Keratinocyte (primary cell): ENCODE measurements around the gene SH3D21. TPM values are rescaled to one million over a fixed set of nuclear protein-coding genes. Genes with fewer than 3 reads are reported as not detected.

Experiments used
- DNase-seq: peaks from one replicate; pipeline ENCODE4 v3.0.0-alpha.2; 2011; ENCODE audit warnings: low read depth, missing footprints, low spot score
- FAIRE-seq: peaks from 2 replicates; lab custom pipeline; 2011; peaks lifted over from hg19 to GRCh38; lab: Jason Lieb, UNC
- H2AFZ ChIP-seq: 2 replicates; pipeline ENCODE4 v1.6.0; 2012; ENCODE audit warnings: low read length, control low read depth, inconsistent platforms; ENCODE audit not compliant: control insufficient read depth
- H3K27ac ChIP-seq: 2 replicates; pipeline ENCODE4 v1.5.1; 2011; ENCODE audit warnings: low read length; ENCODE audit not compliant: control insufficient read depth, insufficient read depth
- H3K27me3 ChIP-seq: 3 replicates; pipeline ENCODE4 v1.6.0; 2011; ENCODE audit warnings: low read length; ENCODE audit not compliant: control insufficient read depth, insufficient read depth; ENCODE audit errors: extremely low read depth
- H3K36me3 ChIP-seq, 2 experiments: 2 replicates in 1 of 2; 3 replicates in 1 of 2; pipeline ENCODE4 v1.5.1; 2011; ENCODE audit warnings: low read length in 2 of 2, mild to moderate bottlenecking in 1 of 2; ENCODE audit not compliant: control insufficient read depth in 2 of 2, insufficient read depth in 2 of 2; ENCODE audit errors: extremely low read depth in 1 of 2
- H3K4me1 ChIP-seq: 3 replicates; pipeline ENCODE4 v1.5.1; 2011; ENCODE audit warnings: low read length; ENCODE audit not compliant: control insufficient read depth, insufficient read depth; ENCODE audit errors: extremely low read depth
- H3K4me2 ChIP-seq: 3 replicates; pipeline ENCODE4 v1.6.0; 2011; ENCODE audit warnings: low read depth, low read length; ENCODE audit not compliant: control insufficient read depth, insufficient read depth; ENCODE audit errors: extremely low read depth
- H3K4me3 ChIP-seq, 3 experiments: fragments of 200-600 bp in 1 of 3; sonication (generic) in 1 of 3; 2 replicates in 2 of 3; 3 replicates in 1 of 3; pipeline ENCODE4 v1.5.1; 2011 to 2016; ENCODE audit warnings: low read length in 3 of 3, mild to moderate bottlenecking in 3 of 3, control low read depth in 2 of 3, inconsistent platforms in 1 of 3, low read depth in 1 of 3, mixed read lengths in 1 of 3, mixed run types in 1 of 3, moderate library complexity in 1 of 3; ENCODE audit not compliant: control insufficient read depth in 2 of 3, insufficient read depth in 2 of 3; ENCODE audit errors: extremely low read depth in 1 of 3
- H3K79me2 ChIP-seq: 2 replicates; pipeline ENCODE4 v1.6.0; 2012; ENCODE audit warnings: low read length; ENCODE audit not compliant: control insufficient read depth, insufficient read depth
- H3K9ac ChIP-seq: 3 replicates; pipeline ENCODE4 v1.6.0; 2011; ENCODE audit warnings: low read length; ENCODE audit not compliant: control insufficient read depth, insufficient read depth; ENCODE audit errors: extremely low read depth
- H3K9me1 ChIP-seq: 3 replicates; pipeline ENCODE4 v1.6.0; 2011; ENCODE audit warnings: low read length; ENCODE audit not compliant: control insufficient read depth, insufficient read depth; ENCODE audit errors: extremely low read depth
- H3K9me3 ChIP-seq: 2 replicates; pipeline ENCODE4 v1.5.1; 2012; ENCODE audit warnings: low read depth, low read length; ENCODE audit not compliant: control insufficient read depth
- H4K20me1 ChIP-seq: 3 replicates; pipeline ENCODE4 v1.6.0; 2011; ENCODE audit warnings: low read length; ENCODE audit not compliant: control insufficient read depth, insufficient read depth; ENCODE audit errors: extremely low read depth
- EZH2 ChIP-seq: IDR thresholded peaks from one replicate; pipeline ENCODE4 v1.6.1; 2012; ENCODE audit warnings: inconsistent platforms, mild to moderate bottlenecking, low read length, moderate library complexity
- dilution Hi-C: fragments of 300-500 bp; cut with MboI; formaldehyde crosslinking; loops from one replicate; pipeline ENCODE4 v1.7.0; 2020; ENCODE audit warnings: low sequenced_read_pairs; ENCODE audit not compliant: extremely low pct_ligation_motif_present
- polyA plus RNA-seq, 5 experiments: library from polyadenylated mRNA; depleted of rRNA in 3 of 5; stranded (reverse) in 3 of 5; stranded (forward) in 1 of 5; unstranded in 1 of 5; fragments of >200 nt; gene quantifications; 1 replicate in 1 of 5; 2 replicates in 3 of 5; 3 replicates in 1 of 5; pipeline versions ENCODE4 v1.2.1 to v1.2.3, GENCODE V29; 2011 to 2012; ENCODE audit warnings: missing spikeins in 2 of 5, low read depth in 1 of 5, low replicate concordance in 1 of 5
- TF ChIP-seq, protein P1 (sequence below), 3 experiments: IDR thresholded peaks in 1 of 3; conservative IDR thresholded peaks in 1 of 3; optimal IDR thresholded peaks in 1 of 3; 2 replicates in 2 of 3; 3 replicates in 1 of 3; pipeline versions ENCODE3 to v1.5.1; 2011; ENCODE audit warnings: low read length in 3 of 3, mild to moderate bottlenecking in 3 of 3, moderate library complexity in 2 of 3, control low read depth in 1 of 3, inconsistent platforms in 1 of 3; ENCODE audit not compliant: insufficient read depth in 2 of 3; ENCODE audit errors: extremely low read depth in 1 of 3

SH3D21 gene
- polyA plus RNA-seq, 1 donor (not counting 4 experiments of a cell fraction or from before 2014, with no cell fraction given), result 7.1 TPM

DNA sequence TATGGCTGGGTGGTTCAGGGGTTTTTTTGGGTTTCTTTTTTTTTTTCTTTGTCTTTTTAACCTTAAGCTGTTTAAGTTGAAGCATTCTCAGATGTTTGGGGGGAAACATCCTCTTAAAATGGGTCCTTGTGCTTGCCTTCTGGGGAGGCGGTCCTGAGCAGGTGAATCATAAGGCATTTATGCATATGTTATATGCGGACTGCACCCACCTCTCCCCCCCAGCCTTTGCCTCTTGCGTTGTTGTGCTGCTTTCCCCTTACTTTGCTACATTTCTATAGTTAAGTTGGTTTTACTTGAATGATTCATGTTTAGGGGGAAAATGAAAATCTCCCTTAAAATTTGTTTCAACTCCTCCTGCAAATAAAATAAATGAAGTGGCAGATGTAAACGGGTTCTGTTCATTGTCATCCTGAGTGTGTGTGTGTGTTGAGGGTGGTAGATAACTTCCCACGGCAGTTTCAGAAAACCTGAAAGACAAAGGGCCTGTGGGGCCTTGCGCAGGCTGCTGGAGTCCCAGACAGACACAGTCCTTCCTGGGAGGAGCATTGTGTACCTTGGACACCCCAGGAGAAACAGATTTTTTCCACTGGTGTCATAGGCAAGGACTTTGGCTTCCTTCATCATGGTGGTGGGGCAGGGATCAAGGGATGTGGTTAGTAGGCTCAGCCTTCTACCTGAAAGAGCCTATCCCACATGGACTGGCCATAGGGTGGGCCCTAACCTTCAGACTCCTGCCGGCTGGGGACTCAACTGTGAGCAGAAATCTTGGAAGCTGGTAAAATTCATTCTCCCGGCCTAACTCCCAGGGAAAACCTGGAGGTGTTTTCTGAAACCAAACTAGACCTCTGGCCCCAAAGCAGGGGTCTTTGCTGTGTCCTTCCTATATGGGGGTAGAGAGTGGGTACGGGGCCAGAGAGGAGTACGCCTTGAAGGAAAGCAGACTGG, 926 bp upstream of the SH3D21 start:
- Histone ChIP-seq H3K4me1 (peaks cover 31% of the 10 kb centered on the region), H3K27ac (peak overlapping the region; percentile 89), H3K9me1 (no peaks in the 10 kb centered on the region), H3K4me2 (peak overlapping the region; percentile 88), H3K36me3 (peaks cover 21 to 46% of the 10 kb centered on the region in 2 experiments), H3K9me3 (no peaks in the 10 kb centered on the region), H3K27me3 (no peaks in the 10 kb centered on the region), H3K9ac (peak overlapping the region; percentile 81), H3K4me3 (peak overlapping the region in 1 of 3 experiments; percentile 86), H2AFZ (no peak overlapping the region), H3K79me2 (peaks cover 10% of the 10 kb centered on the region), H4K20me1 (no peaks in the 10 kb centered on the region)
- TF ChIP-seq EZH2, result no peak
- TF ChIP-seq, protein P1, sequence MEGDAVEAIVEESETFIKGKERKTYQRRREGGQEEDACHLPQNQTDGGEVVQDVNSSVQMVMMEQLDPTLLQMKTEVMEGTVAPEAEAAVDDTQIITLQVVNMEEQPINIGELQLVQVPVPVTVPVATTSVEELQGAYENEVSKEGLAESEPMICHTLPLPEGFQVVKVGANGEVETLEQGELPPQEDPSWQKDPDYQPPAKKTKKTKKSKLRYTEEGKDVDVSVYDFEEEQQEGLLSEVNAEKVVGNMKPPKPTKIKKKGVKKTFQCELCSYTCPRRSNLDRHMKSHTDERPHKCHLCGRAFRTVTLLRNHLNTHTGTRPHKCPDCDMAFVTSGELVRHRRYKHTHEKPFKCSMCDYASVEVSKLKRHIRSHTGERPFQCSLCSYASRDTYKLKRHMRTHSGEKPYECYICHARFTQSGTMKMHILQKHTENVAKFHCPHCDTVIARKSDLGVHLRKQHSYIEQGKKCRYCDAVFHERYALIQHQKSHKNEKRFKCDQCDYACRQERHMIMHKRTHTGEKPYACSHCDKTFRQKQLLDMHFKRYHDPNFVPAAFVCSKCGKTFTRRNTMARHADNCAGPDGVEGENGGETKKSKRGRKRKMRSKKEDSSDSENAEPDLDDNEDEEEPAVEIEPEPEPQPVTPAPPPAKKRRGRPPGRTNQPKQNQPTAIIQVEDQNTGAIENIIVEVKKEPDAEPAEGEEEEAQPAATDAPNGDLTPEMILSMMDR (optimal IDR thresholded peaks at IDR 0.05 in 1 of 3, IDR thresholded peaks at IDR 0.05 in 1 of 3, conservative IDR thresholded peaks at IDR 0.05 in 1 of 3; ENCODE audit: extremely low read depth in 1 of 3, insufficient read depth in 2 of 3, low read length in 3 of 3), result no peak
- DNase-seq, result no peak
- dilution Hi-C loops, result no loop called here
- FAIRE-seq, result peak; percentile 63

- H3K4me2 ChIP-seq, result peak overlapping the region; percentile 88
- peak overlapping the region; percentile 81 for H3K9ac ChIP-seq
These were observed 306 bp upstream of the SH3D21 start for GRCh38 chr1:36305915-36306209.

More at GRCh38 chr1:36305915-36306209, 306 bp upstream of the SH3D21 start:
- Histone ChIP-seq H3K4me1 (peaks cover 25% of the 10 kb centered on the region), H3K9me3 (no peaks in the 10 kb centered on the region), H2AFZ (no peak overlapping the region), H3K27me3 (no peaks in the 10 kb centered on the region), H3K79me2 (peaks cover 10% of the 10 kb centered on the region), H3K4me3 (peak overlapping the region; percentile 58 to 86 (median 81)), H3K36me3 (peaks cover 22 to 42% of the 10 kb centered on the region in 2 experiments), H4K20me1 (no peaks in the 10 kb centered on the region), H3K9me1 (no peaks in the 10 kb centered on the region), H3K27ac (peak overlapping the region; percentile 89)
- DNase-seq (no peak), FAIRE-seq (peak; percentile 39)
- no peak for TF ChIP-seq EZH2
- TF ChIP-seq, protein P1 (optimal IDR thresholded peaks at IDR 0.05 in 1 of 3, IDR thresholded peaks at IDR 0.05 in 1 of 3, conservative IDR thresholded peaks at IDR 0.05 in 1 of 3; ENCODE audit: extremely low read depth in 1 of 3, insufficient read depth in 2 of 3, low read length in 3 of 3), result no peak
- dilution Hi-C loops, result no loop called here
